ENCODE results near the gene AFF1.

Gene AFF1

DNA sequence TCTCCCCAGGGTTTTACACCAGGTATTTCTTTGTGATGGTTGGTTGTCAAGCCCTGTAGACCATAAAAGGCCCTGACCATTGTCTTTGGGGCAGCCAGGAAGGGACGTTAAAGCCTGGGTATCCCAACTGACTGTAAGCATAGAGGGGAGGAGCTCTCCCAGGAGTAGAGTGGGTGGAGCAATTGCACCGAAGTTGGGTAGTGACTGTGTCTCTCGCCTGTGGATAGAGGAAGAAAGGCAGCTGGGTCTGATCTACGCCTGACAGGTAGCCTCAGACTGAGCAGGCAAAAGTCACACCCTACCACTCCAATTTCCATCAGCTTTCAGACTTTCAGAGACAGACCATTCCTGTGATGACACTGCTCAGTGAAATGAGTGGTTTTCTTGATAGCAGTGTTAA lies 162.3 kb downstream of the AFF1 start:
- POLR2A ChIA-PET: no interaction called here
- DNase-seq (ENCODE audit: extremely low spot score): no peak
- CTCF ChIA-PET: interaction anchor here (1.4 to 4.0 kb wide), 4 partner anchors 21 to 174 kb away, joined by 3 to 31 read pairs (median 6); no protein-coding TSS in a partner anchor
- TF ChIP-seq, protein P1, sequence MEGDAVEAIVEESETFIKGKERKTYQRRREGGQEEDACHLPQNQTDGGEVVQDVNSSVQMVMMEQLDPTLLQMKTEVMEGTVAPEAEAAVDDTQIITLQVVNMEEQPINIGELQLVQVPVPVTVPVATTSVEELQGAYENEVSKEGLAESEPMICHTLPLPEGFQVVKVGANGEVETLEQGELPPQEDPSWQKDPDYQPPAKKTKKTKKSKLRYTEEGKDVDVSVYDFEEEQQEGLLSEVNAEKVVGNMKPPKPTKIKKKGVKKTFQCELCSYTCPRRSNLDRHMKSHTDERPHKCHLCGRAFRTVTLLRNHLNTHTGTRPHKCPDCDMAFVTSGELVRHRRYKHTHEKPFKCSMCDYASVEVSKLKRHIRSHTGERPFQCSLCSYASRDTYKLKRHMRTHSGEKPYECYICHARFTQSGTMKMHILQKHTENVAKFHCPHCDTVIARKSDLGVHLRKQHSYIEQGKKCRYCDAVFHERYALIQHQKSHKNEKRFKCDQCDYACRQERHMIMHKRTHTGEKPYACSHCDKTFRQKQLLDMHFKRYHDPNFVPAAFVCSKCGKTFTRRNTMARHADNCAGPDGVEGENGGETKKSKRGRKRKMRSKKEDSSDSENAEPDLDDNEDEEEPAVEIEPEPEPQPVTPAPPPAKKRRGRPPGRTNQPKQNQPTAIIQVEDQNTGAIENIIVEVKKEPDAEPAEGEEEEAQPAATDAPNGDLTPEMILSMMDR (IDR thresholded peaks at IDR 0.05; ENCODE audit: control extremely low read depth, extremely low read depth, low read depth, missing control alignments): no peak

DNA sequence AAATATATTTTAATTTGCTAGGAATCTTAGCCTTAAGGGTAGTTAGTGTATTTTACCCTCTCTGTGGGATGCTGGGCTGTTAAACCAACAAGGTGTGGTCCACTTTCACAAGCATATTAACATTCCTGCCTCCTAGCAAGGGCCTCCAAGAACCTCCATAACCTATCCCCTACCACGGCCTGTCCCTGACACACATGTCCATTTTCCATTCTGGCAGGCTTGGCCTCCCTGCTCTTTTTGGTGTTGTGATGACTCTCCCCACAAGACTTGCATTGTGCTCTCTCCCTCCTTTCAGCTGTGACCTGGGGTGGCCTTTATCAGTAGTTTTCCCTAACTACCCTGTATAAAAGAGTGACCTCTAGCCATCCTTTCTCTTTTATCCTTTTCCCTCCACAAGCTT lies 165.4 kb downstream of the AFF1 start:
- DNase-seq (ENCODE audit: extremely low spot score): no peak
- ChIA-PET CTCF (interaction anchor here (1.0 kb wide), 1 partner anchor 9 kb away, joined by 3 read pairs; no protein-coding TSS in a partner anchor), POLR2A (no interaction called here)
- TF ChIP-seq, protein P1 (IDR thresholded peaks at IDR 0.05; ENCODE audit: control extremely low read depth, extremely low read depth, low read depth, missing control alignments): no peak

DNA sequence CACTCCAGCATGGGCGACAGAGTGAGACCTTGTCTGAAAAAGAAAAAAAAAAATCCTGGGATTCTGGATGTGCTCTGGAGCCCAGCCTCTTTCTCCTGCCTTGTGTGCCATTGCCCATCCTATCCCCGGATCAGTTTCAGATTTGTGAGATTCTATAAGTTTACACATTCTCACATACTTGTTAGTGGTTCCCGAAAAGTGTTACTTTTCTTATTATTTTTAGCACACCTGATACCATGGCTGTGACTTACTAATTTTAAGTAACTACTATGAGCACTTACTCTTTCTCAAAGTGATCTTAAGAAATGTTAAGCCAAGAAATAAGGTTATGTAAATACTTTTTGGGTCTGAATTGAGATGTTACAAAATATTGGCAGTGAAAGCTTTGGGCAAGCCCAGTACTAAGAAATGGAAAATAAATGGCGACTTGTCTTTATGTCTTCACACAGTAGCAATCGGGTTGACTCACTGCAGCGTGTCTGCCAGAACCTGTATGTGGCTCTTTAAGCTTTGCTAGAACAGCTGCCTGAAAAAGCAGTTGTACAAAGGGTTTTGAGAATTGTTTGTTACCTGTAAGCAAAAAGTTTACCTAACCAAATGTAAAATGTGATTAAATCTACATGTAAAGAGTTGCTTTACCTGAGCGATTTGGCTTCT lies 166.9 kb downstream of the AFF1 start:
- no peak for DNase-seq (ENCODE audit: extremely low spot score)
- POLR2A ChIA-PET: no interaction called here
- CTCF ChIA-PET: interaction anchor here (0.9 to 6.1 kb wide), 2 partner anchors 8 to 18 kb away, joined by 3 to 28 read pairs; no protein-coding TSS in a partner anchor
- TF ChIP-seq, protein P1 (IDR thresholded peaks at IDR 0.05; ENCODE audit: control extremely low read depth, extremely low read depth, low read depth, missing control alignments): no peak

DNA sequence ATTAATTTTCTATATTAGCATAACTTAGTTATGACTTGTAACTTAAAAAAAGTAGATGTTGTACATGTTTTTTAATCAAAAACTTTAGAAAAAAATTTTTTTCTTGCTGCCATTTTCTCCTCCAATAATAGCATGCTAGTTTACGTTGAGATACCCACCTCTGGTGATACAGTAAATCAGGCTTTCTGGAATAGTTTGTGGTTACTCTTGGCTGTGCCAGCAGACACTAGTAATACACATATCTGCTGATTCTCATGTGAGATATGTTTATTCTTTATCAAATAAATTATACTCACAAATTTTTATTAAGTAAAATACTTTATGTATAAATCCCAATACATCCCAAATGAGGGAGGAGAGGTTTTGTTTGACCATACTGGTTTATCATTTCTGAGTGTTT lies 168.3 kb downstream of the AFF1 start:
- TF ChIP-seq, protein P1 (IDR thresholded peaks at IDR 0.05; ENCODE audit: control extremely low read depth, extremely low read depth, low read depth, missing control alignments): no peak
- POLR2A ChIA-PET: no interaction called here
- CTCF ChIA-PET: interaction anchor here (1.4 to 6.1 kb wide), 3 partner anchors 10 to 181 kb away, joined by 4 to 28 read pairs (median 4); no protein-coding TSS in a partner anchor
- DNase-seq (ENCODE audit: extremely low spot score): no peak

DNA sequence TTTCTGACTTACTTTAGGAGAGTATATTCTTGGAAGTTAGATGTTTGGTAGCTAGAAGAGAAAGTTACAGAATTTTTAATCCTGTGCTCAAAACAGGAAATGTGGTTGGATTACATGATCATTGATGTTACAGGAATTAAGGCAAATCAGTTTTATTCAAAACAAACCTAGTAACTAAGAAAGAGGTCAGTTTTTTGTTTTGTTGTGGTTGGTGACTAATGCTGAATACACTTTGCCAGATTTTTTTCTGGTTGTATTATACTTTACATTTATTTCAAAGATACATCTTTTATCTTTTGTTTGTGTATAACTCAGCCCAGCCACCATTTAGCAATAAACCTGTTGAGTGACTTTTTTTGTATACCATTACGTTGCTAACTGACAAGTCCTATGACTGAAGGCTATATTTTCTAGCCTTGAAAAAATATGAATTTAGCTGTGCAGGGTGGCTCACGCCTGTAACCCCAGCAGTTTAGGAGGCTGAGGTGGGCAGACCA lies 168.9 kb downstream of the AFF1 start:
- ChIA-PET POLR2A (no interaction called here), CTCF (interaction anchor here (1.4 to 6.1 kb wide), 5 partner anchors 8 to 181 kb away, joined by 3 to 28 read pairs (median 4); no protein-coding TSS in a partner anchor)
- TF ChIP-seq, protein P1 (IDR thresholded peaks at IDR 0.05; ENCODE audit: control extremely low read depth, extremely low read depth, low read depth, missing control alignments): no peak
- no peak for DNase-seq (ENCODE audit: extremely low spot score)

DNA sequence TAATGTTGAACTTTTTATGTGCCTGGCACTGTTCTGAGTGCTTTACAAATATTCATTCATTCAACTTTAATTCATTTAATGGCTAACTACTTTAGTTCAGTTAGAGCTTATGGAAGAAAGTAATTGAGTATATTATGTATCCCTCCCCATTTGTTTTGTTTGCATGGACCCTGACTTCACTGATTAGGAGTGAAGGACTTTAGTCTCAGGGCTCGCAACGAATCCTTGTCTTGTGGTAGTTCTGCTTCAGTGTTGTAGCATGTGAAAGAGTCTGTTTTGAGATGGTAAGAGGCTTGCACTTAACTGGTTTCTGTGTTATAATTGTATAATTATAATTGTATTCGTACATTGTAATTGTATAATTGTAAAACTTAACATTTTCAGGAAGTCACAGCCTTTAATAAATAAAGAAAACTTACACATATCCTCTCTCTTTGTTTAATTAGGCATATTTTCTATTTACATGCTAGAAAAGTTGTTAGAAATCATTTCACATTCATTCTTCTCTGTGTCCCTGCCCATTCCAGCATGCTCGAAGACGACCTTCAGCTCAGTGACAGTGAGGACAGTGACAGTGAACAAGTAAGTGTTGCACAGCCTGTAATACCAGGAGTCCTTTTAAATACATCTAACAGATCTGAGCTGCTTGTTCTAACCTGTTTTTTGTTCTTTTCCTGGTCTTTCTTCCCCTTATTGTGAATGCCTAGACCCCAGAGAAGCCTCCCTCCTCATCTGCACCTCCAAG lies 170.5 kb downstream of the AFF1 start:
- POLR2A ChIA-PET: no interaction called here
- CTCF ChIA-PET: interaction anchor here (1.3 to 6.1 kb wide), 9 partner anchors 10 to 610 kb away, joined by 3 to 28 read pairs (median 5); partner anchors contain the start of gene AFF1
- no peak for DNase-seq (ENCODE audit: extremely low spot score)
- TF ChIP-seq, protein P1 (IDR thresholded peaks at IDR 0.05; ENCODE audit: control extremely low read depth, extremely low read depth, low read depth, missing control alignments): no peak

Measured in GM10248 (cell line).